ENCODE measurements around the gene KRTAP9-2. TPM values are rescaled to one million over a fixed set of nuclear protein-coding genes. Genes with fewer than 3 reads are reported as not detected.

Gene KRTAP9-2
- total RNA-seq, result not detected in 2 replicates

GRCh38 chr17:41226598-41227095 is at the start of gene KRTAP9-2:
KRTAP9-2 (plus strand) TSS chr17:41226648; CDS start chr17:41226655, 7 bp downstream.

GRCh38 chr17:41177727-41178271 is 48.6 kb upstream of the KRTAP9-2 start, which contains the start of gene KRTAP4-2:
KRTAP4-2 (minus strand) TSS chr17:41178221; CDS start chr17:41178164, 57 bp downstream.

GRCh38 chr17:41184480-41184961 is 41.9 kb upstream of the KRTAP9-2 start, which contains the start of gene KRTAP4-1:
KRTAP4-1 (minus strand) TSS chr17:41184911; CDS start chr17:41184854, 57 bp downstream.

GRCh38 chr17:41189837-41190318 is 36.6 kb upstream of the KRTAP9-2 start, which contains the start of gene KRTAP9-1:
KRTAP9-1 (plus strand) TSS chr17:41189887; CDS start chr17:41189887, 0 bp downstream.

GRCh38 chr17:41232399-41233105 is 6.1 kb downstream of the KRTAP9-2 start, which contains the start of gene KRTAP9-3:
KRTAP9-3 (plus strand) TSS chr17:41232449; CDS start chr17:41232502, 53 bp downstream.

GRCh38 chr17:41237949-41238437 is 11.5 kb downstream of the KRTAP9-2 start, which contains the start of gene KRTAP9-8:
KRTAP9-8 (plus strand) TSS chr17:41237999; CDS start chr17:41238052, 53 bp downstream.

GRCh38 chr17:41249637-41250240 is 23.3 kb downstream of the KRTAP9-2 start, which contains the start of gene KRTAP9-4:
KRTAP9-4 (plus strand) TSS chr17:41249687; CDS start chr17:41249721, 34 bp downstream.

GRCh38 chr17:41255381-41256290 is 29.2 kb downstream of the KRTAP9-2 start, which contains the start of gene KRTAP9-9:
KRTAP9-9 (plus strand) TSS chr17:41255384.

GRCh38 chr17:41265078-41265477 is 38.6 kb downstream of the KRTAP9-2 start, which contains the start of gene KRTAP9-6:
KRTAP9-6 (plus strand) TSS chr17:41265378; CDS start chr17:41265378, 0 bp downstream.

GRCh38 chr17:41275648-41276190 is 49.3 kb downstream of the KRTAP9-2 start, which contains the start of gene KRTAP9-7:
KRTAP9-7 (plus strand) TSS chr17:41275698; CDS start chr17:41275698, 0 bp downstream.

Other genes with a start within 250 kb of the KRTAP9-2 start
- gene KRT40, start 242.3 kb upstream of the KRTAP9-2 start, total RNA-seq, result not detected in 2 replicates
- not detected in 2 replicates for gene KRTAP3-3, start 232.5 kb upstream of the KRTAP9-2 start, total RNA-seq
- gene KRTAP3-2, start 226.7 kb upstream of the KRTAP9-2 start, total RNA-seq, result not detected in 2 replicates
- not detected in 2 replicates for gene KRTAP3-1, start 217.5 kb upstream of the KRTAP9-2 start, total RNA-seq
- 0.72 and 1.6 TPM in 2 replicates for gene KRTAP1-5, start 199.4 kb upstream of the KRTAP9-2 start, total RNA-seq
- gene KRTAP1-4, start 196.5 kb upstream of the KRTAP9-2 start, total RNA-seq, result not detected in 2 replicates
- gene KRTAP1-3, start 191.8 kb upstream of the KRTAP9-2 start, total RNA-seq, result not detected in 2 replicates
- gene KRTAP1-1, start 185.2 kb upstream of the KRTAP9-2 start, total RNA-seq, result not detected in 2 replicates
- not detected in 2 replicates for gene KRTAP2-1, start 179.3 kb upstream of the KRTAP9-2 start, total RNA-seq
- not detected in 2 replicates for gene KRTAP2-2, start 171.4 kb upstream of the KRTAP9-2 start, total RNA-seq
- 0.56 TPM in 1 of 2 replicates, not detected in the other for gene KRTAP2-3, start 166.5 kb upstream of the KRTAP9-2 start, total RNA-seq
- not detected in 2 replicates for gene KRTAP2-4, start 160.8 kb upstream of the KRTAP9-2 start, total RNA-seq
- not detected in 2 replicates for gene KRTAP4-7, start 142.5 kb upstream of the KRTAP9-2 start, total RNA-seq
- gene KRTAP4-8, start 128.5 kb upstream of the KRTAP9-2 start, total RNA-seq, result not detected in 2 replicates
- not detected in 2 replicates for gene KRTAP4-16, start 124.4 kb upstream of the KRTAP9-2 start, total RNA-seq
- not detected in 2 replicates for gene KRTAP4-9, start 121.3 kb upstream of the KRTAP9-2 start, total RNA-seq
- gene KRTAP4-11, start 108.3 kb upstream of the KRTAP9-2 start, total RNA-seq, result not detected in 2 replicates
- gene KRTAP4-12, start 102.5 kb upstream of the KRTAP9-2 start, total RNA-seq, result not detected in 2 replicates
- gene KRTAP4-6, start 86.1 kb upstream of the KRTAP9-2 start, total RNA-seq, result not detected in 2 replicates
- not detected in 2 replicates for gene KRTAP4-5, start 76.8 kb upstream of the KRTAP9-2 start, total RNA-seq
- gene KRTAP4-4, start 65.9 kb upstream of the KRTAP9-2 start, total RNA-seq, result not detected in 2 replicates
- gene KRTAP4-3, start 58.4 kb upstream of the KRTAP9-2 start, total RNA-seq, result not detected in 2 replicates
- not detected in 2 replicates for gene KRTAP4-2, start 48.4 kb upstream of the KRTAP9-2 start, total RNA-seq
- gene KRTAP4-1, start 41.7 kb upstream of the KRTAP9-2 start, total RNA-seq, result not detected in 2 replicates
- not detected in 2 replicates for gene KRTAP9-1, start 36.8 kb upstream of the KRTAP9-2 start, total RNA-seq
- not detected in 2 replicates for gene KRTAP9-3, start 5.8 kb downstream of the KRTAP9-2 start, total RNA-seq
- gene KRTAP9-8, start 11.4 kb downstream of the KRTAP9-2 start, total RNA-seq, result not detected in 2 replicates
- not detected in 2 replicates for gene KRTAP9-4, start 23.0 kb downstream of the KRTAP9-2 start, total RNA-seq
- gene KRTAP9-9, start 28.7 kb downstream of the KRTAP9-2 start, total RNA-seq, result not detected in 2 replicates
- gene KRTAP9-6, start 38.7 kb downstream of the KRTAP9-2 start, total RNA-seq, result not detected in 2 replicates
- not detected in 2 replicates for gene KRTAP9-7, start 49.0 kb downstream of the KRTAP9-2 start, total RNA-seq
- gene KRTAP29-1, start 76.2 kb downstream of the KRTAP9-2 start, total RNA-seq, result not detected in 2 replicates
- not detected in 2 replicates for gene KRTAP16-1, start 82.7 kb downstream of the KRTAP9-2 start, total RNA-seq
- gene KRTAP17-1, start 89.1 kb downstream of the KRTAP9-2 start, total RNA-seq, result not detected in 2 replicates
- gene KRT33A, start 124.2 kb downstream of the KRTAP9-2 start, total RNA-seq, result not detected in 2 replicates
- gene KRT33B, start 143.2 kb downstream of the KRTAP9-2 start, total RNA-seq, result not detected in 2 replicates
- gene KRT34, start 155.7 kb downstream of the KRTAP9-2 start, total RNA-seq, result 0.20 and 0.46 TPM in 2 replicates
- not detected in 2 replicates for gene KRT31, start 171.0 kb downstream of the KRTAP9-2 start, total RNA-seq
- gene KRT37, start 197.9 kb downstream of the KRTAP9-2 start, total RNA-seq, result not detected in 2 replicates
- gene KRT38, start 214.3 kb downstream of the KRTAP9-2 start, total RNA-seq, result under 0.01 and 0.13 TPM in 2 replicates
- gene KRT32, start 240.7 kb downstream of the KRTAP9-2 start, total RNA-seq, result 0.30 TPM in 1 of 2 replicates, not detected in the other

Data from smooth muscle cell of the pulmonary artery (primary cell).